K562 (cell line): Measurements from ENCODE around the gene ZDHHC11B. TPM values are rescaled to one million over a fixed set of nuclear protein-coding genes. Genes with fewer than 3 reads are reported as not detected.

Source experiments
- ATAC-seq: fragments of 200-7000 bp; cut with Tn5 transposase; 3 replicates; pipeline ENCODE4 v1.9.1; 2020; ENCODE audit warnings: moderate library complexity
- BruUV-seq: library from RNA; stranded (reverse); fragments of 400-500 nt; replicated peaks from 2 replicates; lab custom pipeline; 2021; lab: Mats Ljungman, UMichigan
- CTCF ChIA-PET: fragments of 300-600 bp; formaldehyde crosslinking; extraction: SDS; loops from one replicate; lab custom pipeline; 2021; ENCODE audit warnings: low intra/inter-chr PET ratio; lab: Yijun Ruan, JAX
- POLR2A ChIA-PET: fragments of 300-600, 350-650 bp; sonication (Branson Sonifier 250); formaldehyde crosslinking; extraction: SDS; loops from one replicate; lab custom pipeline; 2021; ENCODE audit warnings: antibody characterized with exemption, inconsistent platforms; lab: Yijun Ruan, JAX
- DNase-seq, 4 experiments: peaks; one replicate each; pipeline versions ENCODE4 v3.0.0 to v3.0.0-alpha.2; 2011 to 2018; ENCODE audit warnings: low spot score in 3 of 4, mixed read lengths in 3 of 4; ENCODE audit errors: extremely low read depth in 1 of 4
- FAIRE-seq: peaks from 2 replicates; lab custom pipeline; 2011; peaks lifted over from hg19 to GRCh38; lab: Jason Lieb, UNC
- H2AFZ ChIP-seq: 2 replicates; pipeline ENCODE4 v1.6.0; 2011; ENCODE audit warnings: low read depth, low read length, control low read depth, inconsistent platforms
- H3K27ac ChIP-seq: fragments of 200-600 bp; 3 replicates; pipeline ENCODE4 v1.8.0; 2011; ENCODE audit warnings: low read depth, mild to moderate bottlenecking, control low read depth, inconsistent platforms, low read length, moderate library complexity, mixed read lengths; ENCODE audit errors: extremely low read depth
- H3K27me3 ChIP-seq, 2 experiments: fragments of 300-600 bp in 1 of 2; 2 replicates in 1 of 2; 3 replicates in 1 of 2; pipeline versions ENCODE4 v1.6.0 to v1.8.0; 2011; ENCODE audit warnings: inconsistent platforms in 2 of 2, low read length in 2 of 2, mild to moderate bottlenecking in 1 of 2, mixed read lengths in 1 of 2, moderate library complexity in 1 of 2; ENCODE audit not compliant: control insufficient read depth in 2 of 2, insufficient read depth in 2 of 2
- H3K36me3 ChIP-seq: fragments of 300-600 bp; 3 replicates; pipeline ENCODE4 v1.8.0; 2011; ENCODE audit warnings: mild to moderate bottlenecking, low read length, inconsistent platforms; ENCODE audit not compliant: control insufficient read depth, insufficient read depth
- H3K4me1 ChIP-seq, 2 experiments: fragments of 200-600 bp in 1 of 2; replicated peaks in 1 of 2; 2 replicates in 1 of 2; 3 replicates in 1 of 2; pipeline versions ENCODE4 v1.5.1 to v1.8.0; 2011; ENCODE audit warnings: inconsistent platforms in 2 of 2, low read length in 2 of 2, mild to moderate bottlenecking in 1 of 2, mixed read lengths in 1 of 2, moderate library complexity in 1 of 2; ENCODE audit not compliant: control insufficient read depth in 2 of 2, insufficient read depth in 2 of 2
- H3K4me2 ChIP-seq: 2 replicates; pipeline ENCODE4 v1.6.1; 2011; ENCODE audit warnings: low read length, control low read depth, inconsistent platforms, mixed read lengths; ENCODE audit not compliant: insufficient read depth
- H3K4me3 ChIP-seq: fragments of 200-600 bp; sonication (generic), shearing (Covaris generic); 2 replicates; pipeline ENCODE4 v1.5.1; 2016; ENCODE audit warnings: control low read depth, inconsistent platforms
- H3K79me2 ChIP-seq: fragments of 200-600 bp; 3 replicates; pipeline ENCODE4 v1.8.0; 2011; ENCODE audit warnings: low read length, inconsistent platforms; ENCODE audit not compliant: control insufficient read depth, insufficient read depth
- H3K9ac ChIP-seq, 2 experiments: 2 replicates each; pipeline versions ENCODE4 v1.6.0 to v1.6.1; 2011; ENCODE audit warnings: low read depth in 2 of 2, low read length in 2 of 2, control low read depth in 1 of 2, inconsistent platforms in 1 of 2, mild to moderate bottlenecking in 1 of 2, mixed read lengths in 1 of 2; ENCODE audit not compliant: insufficient read depth in 1 of 2
- H3K9me1 ChIP-seq: one replicate; pipeline ENCODE4 v1.6.0; 2011; ENCODE audit warnings: inconsistent platforms, mild to moderate bottlenecking, low read length, moderate library complexity; ENCODE audit not compliant: control insufficient read depth, insufficient read depth
- H3K9me3 ChIP-seq: replicated peaks from 2 replicates; pipeline ENCODE4 v1.5.1; 2011; ENCODE audit warnings: low read depth, low read length, inconsistent platforms; ENCODE audit not compliant: control insufficient read depth, insufficient read depth
- H4K20me1 ChIP-seq: replicated peaks from 2 replicates; pipeline ENCODE4 v1.6.1; 2011; ENCODE audit warnings: low read length, inconsistent platforms, mixed read lengths; ENCODE audit not compliant: control insufficient read depth, insufficient read depth
- FOXJ2 ChIP-seq: fragments of 200-800 bp; sonication (Bioruptor generic); IDR thresholded peaks from 2 replicates; pipeline ENCODE4 v1.6.1; 2016; ENCODE audit warnings: missing genetic modification characterization, missing compliant biosample characterization
- GTF2E2 ChIP-seq: fragments of 200-800 bp; sonication (Bioruptor generic); IDR thresholded peaks from 2 replicates; pipeline ENCODE4 v1.6.1; 2016; ENCODE audit warnings: missing genetic modification characterization, missing compliant biosample characterization
- RFX1 ChIP-seq: fragments of 450-650 bp; IDR thresholded peaks from 2 replicates; pipeline ENCODE4 v1.6.1; 2016; ENCODE audit warnings: mild to moderate bottlenecking, moderate library complexity
- ZNF280B ChIP-seq: fragments of 250-450 bp; sonication (Bioruptor Pico); IDR thresholded peaks from 2 replicates; pipeline ENCODE4 v1.5.1; 2021; ENCODE audit warnings: mild to moderate bottlenecking
- WGBS: fragments of 100-300 bp; shearing (Covaris generic); methylation state at CpG from one replicate; pipeline ENCODE4 v1.1.6; 2016; ENCODE audit warnings: low coverage, mixed read lengths; ENCODE audit not compliant: insufficient coverage; ENCODE audit errors: missing lambda C conversion rate; 5-methylcytosine and 5-hydroxymethylcytosine counted together
- in situ Hi-C: fragments of 300-500 bp; cut with MboI; formaldehyde crosslinking; loops from 4 replicates; pipeline ENCODE4 v1.15.0; 2018; ENCODE audit warnings: inconsistent platforms, mixed read lengths
- intact Hi-C: fragments of 100-400 bp; cut with micrococcal nuclease; formaldehyde crosslinking; loops from 2 replicates; pipeline ENCODE4 v1.14.2; 2022
- polyA plus RNA-seq, 8 experiments: library from polyadenylated mRNA; depleted of rRNA in 4 of 8; stranded (reverse) in 5 of 8; unstranded in 3 of 8; fragments of >200 nt; fragmentation: Nextera tagmentation in 2 of 8; fragmentation: Illumina TruSeq in 1 of 8; extraction: Ambion mirVana in 2 of 8; extraction: Trizol in 1 of 8; gene quantifications; 2 replicates each; pipeline versions ENCODE4 v1.2.1 to v1.2.3, GENCODE V29; 2011 to 2014; ENCODE audit warnings: inconsistent platforms in 1 of 8, missing spikeins in 1 of 8
- total RNA-seq, 7 experiments: library from RNA; depleted of rRNA in 6 of 7; stranded (reverse); fragments of >200 nt in 6 of 7; fragmentation: Illumina TruSeq in 2 of 7; extraction: Trizol in 2 of 7; gene quantifications; 2 replicates each; pipeline versions ENCODE4 v1.2.1 to v1.2.3, GENCODE V29; 2011 to 2021; ENCODE audit warnings: low replicate concordance in 1 of 7

The ZDHHC11B gene
- total and polyA plus RNA-seq, 9 of the 15 experiments (the other 6 are each of a cell fraction or from before 2014, with no cell fraction given): 0.03 to 0.23 (median 0.15) TPM; not detected in 3

- no peak for TF ChIP-seq ZNF280B
Observed at GRCh38 chr5:757346-757930, 27.1 kb downstream of the ZDHHC11B start (continued).

DNA sequence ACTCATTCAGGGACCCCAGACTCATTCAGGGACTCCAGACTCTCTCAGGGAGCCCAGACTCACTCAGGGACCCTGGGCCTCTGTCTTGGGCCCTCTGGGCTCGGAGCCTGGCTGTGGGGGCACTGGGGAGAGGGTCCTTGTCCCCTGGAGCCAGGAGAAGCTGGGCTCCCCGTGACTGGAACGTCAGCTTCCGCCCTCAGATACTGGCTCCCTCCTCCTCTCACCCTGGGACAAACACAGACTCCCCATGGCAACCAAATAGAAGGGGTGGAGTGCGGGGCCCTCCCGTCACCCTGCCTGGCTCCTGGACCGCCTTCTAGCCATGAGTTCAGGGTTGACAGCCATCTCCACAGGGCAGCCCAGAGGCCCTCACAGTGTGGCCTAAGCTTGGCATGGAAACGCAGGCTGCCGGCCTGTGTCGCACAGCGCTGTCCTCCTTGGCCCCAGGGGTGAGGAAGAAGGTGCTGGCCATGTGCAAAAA, 27.6 kb downstream of the ZDHHC11B start:
- no peaks in the 10 kb centered on the region for H3K36me3 ChIP-seq
- DNase-seq (peak in 1 of 4 experiments; percentile 12), ATAC-seq (no peak), FAIRE-seq (no peak)
- no peak overlapping the region for H3K4me2 ChIP-seq
- TF ChIP-seq RFX1 (peak; percentile 16; the same call in 1 of the 2 replicates), FOXJ2 (tag) (peak; percentile 81), GTF2E2 (tag) (no peak)
- no TSS peak for BruUV-seq
- peaks cover 22% of the 10 kb centered on the region for H4K20me1 ChIP-seq
- no peaks in the 10 kb centered on the region for H3K9me3 ChIP-seq
- no peak overlapping the region for H3K27ac ChIP-seq
- peak overlapping the region in 1 of 2 experiments; percentile 68; a peak in 1 of 4 replicates for H3K9ac ChIP-seq
- peaks cover 39 to 68% of the 10 kb centered on the region in 2 experiments; a peak in 4 of 5 replicates for H3K27me3 ChIP-seq
- in situ Hi-C loops: loop anchor here (10.0 kb wide), 1 partner anchor 88 kb away; no protein-coding TSS in a partner anchor
- peaks cover 3% of the 10 kb centered on the region for H3K9me1 ChIP-seq
- CTCF ChIA-PET: no interaction called here
- intact Hi-C loops: no loop called here
- H3K4me3 ChIP-seq: no peak overlapping the region
- WGBS: 0% methylated on average over 8 of the region's 11 CpGs
- H3K79me2 ChIP-seq: no peaks in the 10 kb centered on the region
- H3K4me1 ChIP-seq: peaks cover 0 to 36% of the 10 kb centered on the region in 2 experiments; a peak in 2 of 5 replicates
- POLR2A ChIA-PET: no interaction called here
- H2AFZ ChIP-seq: no peak overlapping the region
